NCI-H526 (cell line): ENCODE data around the gene USP11.
A peak's percentile ranks its signal among the peaks of the same experiment; 100 is the strongest.

Experiments used
- DNase-seq, 2 experiments: peaks; one replicate each; lab custom pipeline; 2025; lab: John Stamatoyannopoulos, UW

The USP11 gene

GRCh38 chrX:47204970-47205369 is 27.8 kb upstream of the USP11 start:
- no peak for DNase-seq

DNA sequence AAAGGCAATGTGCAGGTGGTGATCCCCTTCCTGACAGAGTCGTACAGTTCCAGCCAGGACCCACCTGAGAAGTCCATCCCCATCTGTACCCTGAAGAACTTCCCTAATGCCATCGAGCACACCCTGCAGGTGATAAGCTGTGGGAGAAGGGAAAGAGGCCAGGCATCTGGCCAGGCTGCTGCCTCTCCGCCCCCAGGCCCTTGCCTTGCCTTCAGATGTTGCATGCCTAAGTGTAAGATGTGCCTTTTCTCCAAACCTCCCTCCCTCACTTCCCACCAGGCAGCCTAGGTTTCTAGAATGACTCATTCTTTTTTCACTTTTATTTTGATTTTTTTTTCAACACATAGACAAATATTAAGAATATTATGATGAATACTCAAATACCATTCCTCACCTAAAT is 26.5 kb upstream of the USP11 start:
- no peak for DNase-seq

DNA sequence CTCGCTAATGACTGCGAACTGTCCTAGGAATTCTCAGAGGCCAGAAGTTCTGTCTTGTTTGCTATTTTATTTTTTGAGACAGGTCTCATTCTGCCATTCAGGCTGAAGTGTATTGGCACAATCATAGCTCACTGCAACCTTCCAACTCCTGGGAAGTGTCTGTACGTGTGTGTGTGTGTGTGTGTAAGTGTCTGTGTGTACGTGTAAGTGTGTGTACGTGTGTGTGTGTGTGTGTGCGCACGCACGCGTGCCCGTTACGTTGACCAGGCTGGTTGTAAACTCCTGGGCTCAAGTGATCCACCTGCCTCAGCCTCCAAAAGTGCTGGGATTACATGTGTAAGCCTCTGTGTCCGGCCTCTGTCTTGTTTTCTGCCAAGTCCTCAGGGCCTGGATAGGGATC is 24.7 kb upstream of the USP11 start:
- no peak for DNase-seq

GRCh38 chrX:47209508-47210238 is 23.1 kb upstream of the USP11 start:
- no peak for DNase-seq

DNA sequence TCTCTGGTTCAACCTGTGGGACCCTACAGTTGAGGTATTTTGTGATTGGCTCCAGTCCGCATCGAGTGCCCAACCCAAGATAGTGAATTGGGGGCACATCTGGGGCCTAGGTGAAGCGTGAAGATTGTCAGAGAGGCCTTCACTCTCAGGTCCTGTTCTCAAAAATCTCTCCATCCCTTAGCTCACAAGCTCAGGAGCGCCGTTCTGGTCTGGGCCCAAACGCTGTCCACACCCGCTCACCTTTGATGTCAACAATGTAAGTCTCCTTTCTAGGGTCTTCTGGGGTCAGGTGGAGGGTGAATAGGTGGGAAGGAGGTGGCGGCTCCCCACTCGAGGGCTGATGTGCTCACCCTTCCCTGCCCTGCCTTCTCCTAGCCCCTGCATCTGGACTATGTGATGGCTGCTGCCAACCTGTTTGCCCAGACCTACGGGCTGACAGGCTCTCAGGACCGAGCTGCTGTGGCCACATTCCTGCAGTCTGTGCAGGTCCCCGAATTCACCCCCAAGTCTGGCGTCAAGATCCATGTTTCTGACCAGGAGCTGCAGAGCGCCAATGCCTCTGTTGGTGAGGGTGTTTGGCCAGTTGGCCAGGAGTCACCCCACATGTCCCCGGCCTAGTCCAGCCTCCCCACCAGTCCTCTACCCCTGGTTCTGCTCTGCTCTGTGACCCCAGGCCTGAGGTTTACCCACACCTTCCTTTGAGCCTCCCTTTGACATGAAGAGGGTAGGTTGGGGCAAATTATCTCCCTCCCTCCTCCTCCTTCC is 22.0 kb upstream of the USP11 start:
- no peak for DNase-seq

GRCh38 chrX:47212381-47213293 is 20.2 kb upstream of the USP11 start:
- DNase-seq = no peak

DNA sequence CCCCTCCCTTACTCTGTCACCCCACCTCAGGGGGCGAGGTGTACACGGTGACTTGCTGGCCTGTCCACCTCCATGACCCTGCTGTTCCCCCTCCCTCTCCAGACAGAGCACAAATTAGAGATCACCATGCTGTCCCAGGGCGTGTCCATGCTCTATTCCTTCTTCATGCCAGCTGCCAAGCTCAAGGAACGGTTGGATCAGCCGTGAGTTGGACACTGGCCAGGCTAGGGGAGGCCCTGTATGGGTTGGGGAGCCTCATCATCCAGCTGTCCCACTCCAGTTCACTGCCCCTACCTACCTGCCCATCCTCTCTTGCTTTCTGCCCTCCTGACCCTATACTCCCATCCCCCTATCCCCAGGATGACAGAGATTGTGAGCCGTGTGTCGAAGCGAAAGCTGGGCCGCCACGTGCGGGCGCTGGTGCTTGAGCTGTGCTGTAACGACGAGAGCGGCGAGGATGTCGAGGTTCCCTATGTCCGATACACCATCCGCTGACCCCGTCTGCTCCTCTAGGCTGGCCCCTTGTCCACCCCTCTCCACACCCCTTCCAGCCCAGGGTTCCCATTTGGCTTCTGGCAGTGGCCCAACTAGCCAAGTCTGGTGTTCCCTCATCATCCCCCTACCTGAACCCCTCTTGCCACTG is 18.3 kb upstream of the USP11 start:
- DNase-seq = no peak

- no peak for DNase-seq
Measured at GRCh38 chrX:47215291-47215900, 17.4 kb upstream of the USP11 start.

- DNase-seq = no peak
Measured at GRCh38 chrX:47216393-47216925, 16.4 kb upstream of the USP11 start.

GRCh38 chrX:47217121-47217851 is 15.5 kb upstream of the USP11 start:
- DNase-seq = peak; percentile 37 to 49

DNA sequence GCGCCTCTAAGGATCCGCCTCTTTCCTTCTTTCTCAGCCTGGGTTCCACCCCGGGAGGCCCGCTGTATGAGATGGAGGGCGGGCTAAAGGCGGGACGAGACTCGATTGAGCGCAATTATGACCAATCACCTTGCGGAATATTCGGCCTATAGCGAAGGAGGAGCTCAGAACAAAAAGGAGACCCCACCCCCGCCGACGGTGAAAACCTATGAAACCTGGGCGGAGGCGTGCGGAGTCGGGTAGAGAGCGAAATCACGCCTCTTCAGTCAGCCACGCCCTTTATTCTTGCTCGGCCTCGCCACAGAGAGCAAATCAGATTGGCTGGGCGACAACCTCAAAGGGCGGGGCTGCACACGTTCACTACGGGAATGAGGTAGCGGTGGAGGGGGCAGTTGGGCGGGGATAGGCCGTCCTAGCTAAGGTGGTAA is 14.9 kb upstream of the USP11 start:
- DNase-seq = peak; percentile 98 to 99

DNA sequence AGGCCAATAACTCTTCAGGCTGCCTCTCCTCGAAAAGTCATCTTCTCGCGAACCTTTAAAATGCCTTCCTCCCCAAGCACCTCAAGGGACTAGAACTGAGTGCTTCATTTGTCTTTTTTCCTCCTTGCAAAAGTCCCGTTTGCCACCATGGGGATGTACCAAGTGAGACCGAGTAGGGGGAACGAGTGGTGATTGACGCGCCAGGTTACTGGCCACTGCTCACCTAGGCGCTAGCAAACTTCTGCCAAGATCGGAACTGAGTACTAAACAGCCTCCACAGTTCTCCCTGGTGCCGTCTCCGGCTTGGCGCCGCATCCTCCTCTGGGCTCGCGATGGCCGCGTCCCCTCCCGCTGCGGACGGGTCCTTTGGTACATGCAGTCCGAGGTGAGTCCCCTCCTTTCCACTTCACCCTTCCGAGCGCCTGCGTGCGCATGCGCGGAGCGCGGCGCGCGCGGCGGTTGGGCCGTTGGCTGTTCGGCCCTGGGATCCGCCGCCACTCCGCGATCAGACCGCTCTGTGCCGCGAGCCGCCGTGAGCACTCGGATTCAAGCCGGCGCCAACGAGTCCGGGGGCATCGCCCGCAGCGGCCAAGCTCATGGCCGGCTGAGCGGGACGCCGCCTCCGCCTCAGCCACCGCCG is 14.4 kb upstream of the USP11 start, which contains the start of gene CDK16:
Gene CDK16, plus strand, starts transcription at position 402 of the 640 bp plus-strand sequence. CDS start 4,877 bp downstream, outside the sequence.
- peak; percentile 67 to 82 for DNase-seq

DNA sequence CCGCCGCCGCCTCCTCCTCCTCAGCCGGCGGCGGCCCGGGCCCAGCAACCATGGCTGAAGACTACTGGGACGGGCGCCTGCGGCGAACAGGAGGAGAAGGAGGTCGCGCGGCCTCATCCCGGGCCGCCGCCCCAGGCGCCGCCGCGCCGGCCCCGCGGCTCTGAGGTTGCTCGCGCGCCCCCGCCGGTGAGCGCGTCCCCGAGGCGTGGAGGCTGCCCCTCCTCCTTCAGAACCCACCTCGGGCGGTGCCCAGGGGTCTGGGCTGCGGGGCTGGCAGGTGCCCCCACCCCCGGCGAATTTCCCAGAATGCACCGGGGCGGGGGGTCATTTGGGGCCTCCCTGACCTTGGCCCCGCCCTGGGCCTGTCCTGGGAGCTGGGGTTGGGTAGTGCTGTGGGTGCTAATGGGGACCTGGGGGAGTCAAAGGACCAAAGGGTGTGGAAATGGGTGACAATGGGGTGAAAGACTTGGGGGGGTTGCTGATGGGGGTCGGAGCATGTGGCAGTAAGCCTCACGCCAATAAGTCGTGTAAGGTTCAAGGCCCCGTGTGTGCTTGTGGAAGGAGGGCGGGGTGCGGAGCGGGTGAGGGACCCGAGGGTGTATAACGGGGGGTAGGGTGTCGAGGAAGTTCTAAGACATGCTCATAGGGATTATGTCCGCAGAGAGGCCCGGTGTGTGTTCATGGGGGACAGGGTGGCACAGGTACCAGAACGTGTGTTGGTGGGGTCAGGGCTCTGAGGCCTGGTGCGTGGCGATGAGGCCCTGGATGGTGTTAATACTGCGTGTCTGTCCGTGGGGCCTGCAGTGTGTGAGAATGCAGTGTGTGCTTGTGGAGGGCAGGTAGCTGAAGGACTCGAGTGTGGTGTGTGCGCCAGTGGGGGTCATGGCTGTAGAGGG is 13.6 kb upstream of the USP11 start:
- peak in 1 of 2 experiments; percentile 47 for DNase-seq

DNA sequence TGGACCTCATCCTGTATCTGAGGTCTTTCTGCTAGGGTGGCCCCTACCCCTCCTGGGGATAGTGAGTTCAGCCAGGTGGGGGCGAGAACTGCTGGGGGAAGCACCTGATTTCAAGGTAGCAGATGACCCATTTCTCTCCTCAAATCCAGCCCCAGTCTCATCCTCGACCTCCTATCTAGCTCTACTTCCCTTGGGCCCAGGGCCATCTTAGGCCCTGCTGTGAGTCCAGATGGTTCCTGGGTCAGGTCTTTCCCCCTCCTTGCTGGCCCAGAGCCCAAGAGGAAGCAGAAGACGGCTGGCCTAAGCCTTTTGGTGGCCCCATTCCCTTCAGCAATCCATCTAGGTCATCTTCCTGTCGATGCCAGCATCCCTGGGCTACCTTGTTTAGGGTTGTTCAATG is 11.1 kb upstream of the USP11 start:
- no peak for DNase-seq

DNA sequence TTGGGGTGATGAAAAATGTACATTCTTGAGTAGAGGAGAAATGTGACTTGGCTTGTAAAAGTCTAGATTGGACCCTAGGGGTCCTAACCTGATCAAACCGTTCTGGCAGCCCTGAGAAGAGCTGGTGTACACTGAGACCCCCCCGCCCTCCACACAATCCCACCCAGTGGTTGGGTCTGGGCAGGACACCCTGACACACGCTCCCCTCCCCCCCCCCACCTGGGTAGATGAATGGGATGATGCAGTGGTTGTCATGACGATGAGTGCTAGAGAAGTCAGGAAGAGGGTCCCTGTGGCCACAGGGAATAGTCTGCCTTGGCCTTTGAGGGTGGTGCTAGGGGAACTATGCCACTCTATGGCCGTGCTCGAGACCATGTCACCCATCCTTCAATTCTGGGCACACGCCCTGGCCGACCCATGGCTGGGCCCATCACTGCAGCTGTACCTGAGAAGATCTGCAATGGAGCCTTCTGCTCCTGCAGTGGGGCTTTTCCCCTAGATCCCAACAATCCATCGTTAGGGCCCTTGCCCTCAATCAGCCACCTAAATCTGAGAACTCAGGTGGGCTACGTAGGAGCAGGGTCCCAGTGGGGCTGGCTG is 10.0 kb upstream of the USP11 start:
- DNase-seq = no peak

- DNase-seq = no peak
Measured at GRCh38 chrX:47223476-47224250, 9.1 kb upstream of the USP11 start.

DNA sequence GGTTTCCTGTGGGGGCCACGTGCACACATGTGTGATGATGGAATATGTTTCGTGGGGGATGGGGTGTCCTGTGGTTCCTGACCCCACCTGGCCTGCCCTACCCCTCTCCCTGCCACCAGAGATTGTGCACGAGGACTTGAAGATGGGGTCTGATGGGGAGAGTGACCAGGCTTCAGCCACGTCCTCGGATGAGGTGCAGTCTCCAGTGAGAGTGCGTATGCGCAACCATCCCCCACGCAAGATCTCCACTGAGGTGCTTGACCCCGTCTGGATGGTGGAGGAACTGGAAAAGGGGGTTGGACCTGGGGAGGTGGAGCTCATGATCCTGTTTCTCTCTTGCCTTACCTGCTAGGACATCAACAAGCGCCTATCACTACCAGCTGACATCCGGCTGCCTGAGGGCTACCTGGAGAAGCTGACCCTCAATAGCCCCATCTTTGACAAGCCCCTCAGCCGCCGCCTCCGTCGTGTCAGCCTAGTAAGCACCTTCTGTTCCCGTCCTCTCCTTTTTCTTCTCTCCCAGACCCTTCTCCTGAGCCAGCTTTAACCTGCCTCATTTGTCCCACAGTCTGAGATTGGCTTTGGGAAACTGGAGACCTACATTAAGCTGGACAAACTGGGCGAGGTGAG is 8.4 kb upstream of the USP11 start:
- DNase-seq = no peak
